Thymus (tissue), 11 donors: ENCODE data around the gene ATF6B. TPM values are rescaled to one million over a fixed set of nuclear protein-coding genes. Genes with fewer than 3 reads are reported as not detected.
A peak's percentile ranks its signal among the peaks of the same experiment; 100 is the strongest.

Source experiments
- DNase-seq, 9 donors: peaks; one replicate each; pipeline ENCODE4 v3.0.0-alpha.2; 2013; ENCODE audit warnings: low spot score in 9 of 9, low read depth in 6 of 9, missing footprints in 1 of 9
- H3K27ac ChIP-seq, 2 donors: one replicate each; pipeline ENCODE4 v1.5.1; 2013; ENCODE audit warnings: control low read depth in 1 of 2, low read depth in 1 of 2, low read length in 1 of 2, mild to moderate bottlenecking in 1 of 2, moderate library complexity in 1 of 2
- H3K27me3 ChIP-seq, 2 donors: one replicate each; pipeline ENCODE4 v1.5.1; 2013; ENCODE audit warnings: low read length in 1 of 2; ENCODE audit not compliant: control insufficient read depth in 2 of 2, insufficient read depth in 1 of 2
- H3K36me3 ChIP-seq, 2 donors: one replicate each; pipeline ENCODE4 v1.5.1; 2013; ENCODE audit warnings: low read length in 1 of 2, mild to moderate bottlenecking in 1 of 2, moderate library complexity in 1 of 2; ENCODE audit not compliant: control insufficient read depth in 2 of 2, insufficient read depth in 2 of 2
- H3K4me1 ChIP-seq, 2 donors: one replicate each; pipeline ENCODE4 v1.5.1; 2013; ENCODE audit warnings: low read length in 2 of 2; ENCODE audit not compliant: control insufficient read depth in 2 of 2, insufficient read depth in 2 of 2
- H3K4me3 ChIP-seq, 2 donors: one replicate each; pipeline ENCODE4 v1.5.1; 2013; ENCODE audit warnings: low read length in 2 of 2, control low read depth in 1 of 2, mild to moderate bottlenecking in 1 of 2
- H3K9me3 ChIP-seq, 2 donors: one replicate each; pipeline ENCODE4 v1.5.1; 2013; ENCODE audit warnings: low read length in 1 of 2, mild to moderate bottlenecking in 1 of 2; ENCODE audit not compliant: control insufficient read depth in 2 of 2, insufficient read depth in 1 of 2
- WGBS: extraction: QIAGEN DNeasy Blood & Tissue Kit; methylation state at CpG from one replicate; pipeline ENCODE4 v1.1.7; 2013; 5-methylcytosine and 5-hydroxymethylcytosine counted together
- polyA plus RNA-seq: library from polyadenylated mRNA; stranded (reverse); fragments of 200-250 nt; gene quantifications from one replicate; pipeline ENCODE4 v1.2.3, GENCODE V29; 2013
- total RNA-seq: library from RNA; stranded (reverse); fragments of 120-200 nt; gene quantifications from one replicate; pipeline ENCODE4 v1.2.4, GENCODE V29; 2013
- donor health status: healthy.

The ATF6B gene
- total and polyA plus RNA-seq, 2 donors, result 16.0 to 49.2 TPM

GRCh38 chr6:32151863-32152768 lies 24.1 kb upstream of the ATF6B start, which contains the start of gene PRRT1:
Gene PRRT1 (minus strand): TSS chr6:32151939. CDS start chr6:32151827, 112 bp downstream.
- peak within 1 kb of the TSS in 1 of 2 donors; percentile 33 for H3K4me3 ChIP-seq
- H3K27ac ChIP-seq, result peak within 1 kb of the TSS in 1 of 2 donors; percentile 39
- peaks cover 12 to 15% of the 10 kb centered on the region in 2 donors for H3K36me3 ChIP-seq
- WGBS, result 29% methylated on average over 15 of the region's 24 CpGs
- H3K4me1 ChIP-seq, result peaks cover 19 to 70% of the 10 kb centered on the region in 2 donors
- no peak for DNase-seq
- H3K27me3 ChIP-seq, result peaks cover 38 to 74% of the 10 kb centered on the region in 2 donors
- H3K9me3 ChIP-seq, result peaks cover 3 to 16% of the 10 kb centered on the region in 2 donors

- peaks cover 3 to 16% of the 10 kb centered on the region in 2 donors for H3K9me3 ChIP-seq
- peaks cover 7 to 8% of the 10 kb centered on the region in 2 donors for H3K36me3 ChIP-seq
- peaks cover 19 to 70% of the 10 kb centered on the region in 2 donors for H3K4me1 ChIP-seq
- H3K27me3 ChIP-seq, result peaks cover 41 to 82% of the 10 kb centered on the region in 2 donors
- 51% methylated on average over 8 of the region's 8 CpGs for WGBS
- H3K4me3 ChIP-seq, result peak overlapping the region in 1 of 2 donors; percentile 33
- H3K27ac ChIP-seq, result no peak overlapping the region
- no peak for DNase-seq
Measured at GRCh38 chr6:32151181-32151862, 23.3 kb upstream of the ATF6B start.

- Histone ChIP-seq H3K4me3 (no peak overlapping the region), H3K36me3 (no peaks in the 10 kb centered on the region), H3K27ac (no peak overlapping the region), H3K27me3 (peaks cover 42 to 90% of the 10 kb centered on the region in 2 donors), H3K4me1 (peaks cover 14 to 63% of the 10 kb centered on the region in 2 donors), H3K9me3 (peaks cover 3 to 16% of the 10 kb centered on the region in 2 donors)
- 49% methylated on average over 55 of the region's 55 CpGs for WGBS
- no peak for DNase-seq
Measured at GRCh38 chr6:32149932-32150870, 22.2 kb upstream of the ATF6B start.

GRCh38 chr6:32149092-32149755 lies 21.2 kb upstream of the ATF6B start:
- Histone ChIP-seq H3K27ac (no peak overlapping the region), H3K4me1 (peaks cover 10 to 54% of the 10 kb centered on the region in 2 donors), H3K4me3 (peak overlapping the region; percentile 8 to 28), H3K27me3 (peaks cover 42 to 93% of the 10 kb centered on the region in 2 donors), H3K9me3 (peaks cover 3 to 16% of the 10 kb centered on the region in 2 donors), H3K36me3 (no peaks in the 10 kb centered on the region)
- no peak for DNase-seq
- WGBS, result 37% methylated on average over 47 of the region's 47 CpGs

- H3K9me3 ChIP-seq, result peaks cover 3 to 16% of the 10 kb centered on the region in 2 donors
- no peaks in the 10 kb centered on the region for H3K36me3 ChIP-seq
- DNase-seq, result peak in 1 of 9 donors; percentile 45
- peaks cover 10 to 47% of the 10 kb centered on the region in 2 donors for H3K4me1 ChIP-seq
- WGBS, result 8% methylated on average over 39 of the region's 39 CpGs
- H3K4me3 ChIP-seq, result peak overlapping the region; percentile 8 to 28
- H3K27ac ChIP-seq, result no peak overlapping the region
- H3K27me3 ChIP-seq, result peaks cover 42 to 86% of the 10 kb centered on the region in 2 donors
Measured at GRCh38 chr6:32148289-32149091, 20.4 kb upstream of the ATF6B start.

- 99% methylated on average over 4 of the region's 4 CpGs for WGBS
- H3K27me3 ChIP-seq, result peaks cover 42 to 76% of the 10 kb centered on the region in 2 donors
Measured at GRCh38 chr6:32147401-32148132, 19.5 kb upstream of the ATF6B start.

GRCh38 chr6:32146687-32147086 lies 18.6 kb upstream of the ATF6B start:
- 71% methylated on average over 4 of the region's 4 CpGs for WGBS
- peaks cover 2 to 29% of the 10 kb centered on the region in 2 donors for H3K4me1 ChIP-seq

More at GRCh38 chr6:32147401-32148132, 19.5 kb upstream of the ATF6B start:
- Histone ChIP-seq H3K4me1 (peaks cover 8 to 38% of the 10 kb centered on the region in 2 donors), H3K4me3 (no peak overlapping the region), H3K27ac (no peak overlapping the region), H3K36me3 (no peaks in the 10 kb centered on the region), H3K9me3 (peaks cover 3 to 16% of the 10 kb centered on the region in 2 donors)
- no peak for DNase-seq

More at GRCh38 chr6:32146687-32147086, 18.6 kb upstream of the ATF6B start:
- peaks cover 3 to 16% of the 10 kb centered on the region in 2 donors for H3K9me3 ChIP-seq
- H3K4me3 ChIP-seq, result no peak overlapping the region
- no peak overlapping the region for H3K27ac ChIP-seq
- no peak for DNase-seq
- no peaks in the 10 kb centered on the region for H3K36me3 ChIP-seq
- H3K27me3 ChIP-seq, result peaks cover 40 to 74% of the 10 kb centered on the region in 2 donors
